ENCODE results near the gene NRF1. TPM values are rescaled to one million over a fixed set of nuclear protein-coding genes. Genes with fewer than 3 reads are reported as not detected.

NRF1 gene
- polyA plus RNA-seq, 1 experiment = 10.3 TPM

GRCh38 chr7:129569811-129570215 lies 41.7 kb upstream of the NRF1 start:
- H3K27ac ChIP-seq (ENCODE audit: low read depth, low read length) = no peak overlapping the region
- TF ChIP-seq, protein P1, sequence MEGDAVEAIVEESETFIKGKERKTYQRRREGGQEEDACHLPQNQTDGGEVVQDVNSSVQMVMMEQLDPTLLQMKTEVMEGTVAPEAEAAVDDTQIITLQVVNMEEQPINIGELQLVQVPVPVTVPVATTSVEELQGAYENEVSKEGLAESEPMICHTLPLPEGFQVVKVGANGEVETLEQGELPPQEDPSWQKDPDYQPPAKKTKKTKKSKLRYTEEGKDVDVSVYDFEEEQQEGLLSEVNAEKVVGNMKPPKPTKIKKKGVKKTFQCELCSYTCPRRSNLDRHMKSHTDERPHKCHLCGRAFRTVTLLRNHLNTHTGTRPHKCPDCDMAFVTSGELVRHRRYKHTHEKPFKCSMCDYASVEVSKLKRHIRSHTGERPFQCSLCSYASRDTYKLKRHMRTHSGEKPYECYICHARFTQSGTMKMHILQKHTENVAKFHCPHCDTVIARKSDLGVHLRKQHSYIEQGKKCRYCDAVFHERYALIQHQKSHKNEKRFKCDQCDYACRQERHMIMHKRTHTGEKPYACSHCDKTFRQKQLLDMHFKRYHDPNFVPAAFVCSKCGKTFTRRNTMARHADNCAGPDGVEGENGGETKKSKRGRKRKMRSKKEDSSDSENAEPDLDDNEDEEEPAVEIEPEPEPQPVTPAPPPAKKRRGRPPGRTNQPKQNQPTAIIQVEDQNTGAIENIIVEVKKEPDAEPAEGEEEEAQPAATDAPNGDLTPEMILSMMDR (IDR thresholded peaks at IDR 0.05; ENCODE audit: low read depth, low read length) = no peak
- H3K27me3 ChIP-seq (ENCODE audit: control insufficient read depth, insufficient read depth, low read length) = peaks cover 3% of the 10 kb centered on the region
- no peaks in the 10 kb centered on the region; the same call in 1 of the 2 replicates for H3K9me3 ChIP-seq (ENCODE audit: control insufficient read depth, insufficient read depth, low read length)
- no peak overlapping the region for H3K4me3 ChIP-seq (ENCODE audit: low read depth, low read length)
- ChIA-PET POLR2A (interaction anchor here (0.7 kb wide), 2 partner anchors 34 to 44 kb away, joined by 4 to 5 read pairs; no protein-coding TSS in a partner anchor), CTCF (no interaction called here)
- DNase-seq (ENCODE audit: low read depth, low spot score) = peak; percentile 46

DNA sequence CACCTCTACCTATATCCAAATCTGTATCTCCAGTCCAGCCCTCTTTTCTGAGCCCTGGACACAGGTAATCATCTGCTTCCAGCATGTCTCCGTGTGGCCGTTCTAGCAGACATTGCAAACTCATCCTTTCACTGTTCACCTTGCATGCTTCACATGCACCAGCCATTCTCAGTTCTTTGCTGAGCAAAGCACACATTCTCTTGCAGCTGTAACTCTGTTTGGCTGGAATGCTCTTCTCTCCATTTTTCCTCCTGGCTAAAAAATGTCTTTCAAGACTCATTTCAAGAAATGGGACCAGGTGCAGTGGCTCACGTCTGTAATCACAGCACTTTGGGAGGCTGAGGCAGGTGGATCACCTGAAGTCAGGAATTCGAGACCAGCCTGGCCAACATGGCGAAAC lies 40.3 kb upstream of the NRF1 start:
- no peak overlapping the region for H3K27ac ChIP-seq (ENCODE audit: low read depth, low read length)
- no peaks in the 10 kb centered on the region; the same call in 1 of the 2 replicates for H3K9me3 ChIP-seq (ENCODE audit: control insufficient read depth, insufficient read depth, low read length)
- H3K4me3 ChIP-seq (ENCODE audit: low read depth, low read length) = no peak overlapping the region
- no peak for DNase-seq (ENCODE audit: low read depth, low spot score)
- TF ChIP-seq, protein P1 (IDR thresholded peaks at IDR 0.05; ENCODE audit: low read depth, low read length) = no peak
- H3K27me3 ChIP-seq (ENCODE audit: control insufficient read depth, insufficient read depth, low read length) = no peaks in the 10 kb centered on the region
- ChIA-PET POLR2A (interaction anchor here (0.6 kb wide), 1 partner anchor 384 kb away, joined by 8 read pairs; no protein-coding TSS in a partner anchor), CTCF (no interaction called here)

DNA sequence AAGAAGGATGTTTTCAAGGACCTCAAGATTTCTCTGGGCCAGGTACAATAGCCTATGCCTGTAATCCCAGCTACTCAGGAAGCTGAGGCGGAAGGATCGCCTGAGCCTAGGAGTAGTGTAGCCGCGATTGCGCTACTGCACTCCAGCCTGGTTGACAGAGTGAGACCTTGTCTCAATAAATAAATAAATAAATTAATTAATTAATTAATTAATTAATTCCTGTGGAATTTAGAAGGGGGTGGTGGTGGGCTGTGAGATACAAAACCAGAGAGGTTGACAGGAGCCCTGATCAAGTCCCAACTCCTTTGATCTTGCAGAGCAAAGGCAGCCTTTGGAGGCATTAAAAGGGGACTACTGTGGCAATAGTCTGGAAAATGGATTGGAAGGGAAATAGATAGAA lies 39.3 kb upstream of the NRF1 start:
- CTCF ChIA-PET = no interaction called here
- Histone ChIP-seq H3K27ac (ENCODE audit: low read depth, low read length) (no peak overlapping the region), H3K9me3 (ENCODE audit: control insufficient read depth, insufficient read depth, low read length) (no peaks in the 10 kb centered on the region; the same call in 1 of the 2 replicates), H3K4me3 (ENCODE audit: low read depth, low read length) (no peak overlapping the region), H3K27me3 (ENCODE audit: control insufficient read depth, insufficient read depth, low read length) (no peaks in the 10 kb centered on the region)
- POLR2A ChIA-PET = interaction anchor here (0.6 kb wide), 1 partner anchor 699 kb away, joined by 10 read pairs; no protein-coding TSS in a partner anchor
- TF ChIP-seq, protein P1 (IDR thresholded peaks at IDR 0.05; ENCODE audit: low read depth, low read length) = no peak
- DNase-seq (ENCODE audit: low read depth, low spot score) = no peak

- H3K4me3 ChIP-seq (ENCODE audit: low read depth, low read length) = no peak overlapping the region
- CTCF ChIA-PET = interaction anchor here (0.5 kb wide), 1 partner anchor 73 kb away, joined by 3 read pairs; no protein-coding TSS in a partner anchor
- peak; percentile 41 for DNase-seq (ENCODE audit: low read depth, low spot score)
Observed at GRCh38 chr7:129574487-129574886, 37.0 kb upstream of the NRF1 start.

DNA sequence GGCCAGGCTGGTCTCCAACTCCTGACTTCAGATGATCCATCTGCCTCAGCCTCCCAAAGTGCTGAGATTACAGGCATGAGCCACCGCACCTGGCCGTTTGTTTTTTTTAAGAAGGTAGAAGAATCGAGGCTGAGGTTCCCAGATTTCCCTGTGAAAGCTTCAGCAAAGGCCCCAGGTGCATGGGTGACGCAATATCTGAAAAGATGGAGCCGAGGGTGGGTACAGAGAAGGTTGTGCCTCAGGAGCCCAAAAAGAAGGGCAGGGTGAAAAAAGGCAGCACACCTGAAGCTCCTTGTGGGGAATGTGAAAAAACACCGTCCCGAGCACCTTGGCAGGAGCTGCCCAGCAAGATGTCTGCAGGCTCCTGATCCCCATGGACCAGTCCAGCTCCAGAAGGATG lies 35.8 kb upstream of the NRF1 start:
- CTCF ChIA-PET = no interaction called here
- no peak overlapping the region for H3K27ac ChIP-seq (ENCODE audit: low read depth, low read length)
- POLR2A ChIA-PET = interaction anchor here (0.6 kb wide), 1 partner anchor 33 kb away, joined by 5 read pairs; no protein-coding TSS in a partner anchor
- H3K4me3 ChIP-seq (ENCODE audit: low read depth, low read length) = no peak overlapping the region
- peaks cover 15% of the 10 kb centered on the region for H3K9me3 ChIP-seq (ENCODE audit: control insufficient read depth, insufficient read depth, low read length)
- TF ChIP-seq, protein P1 (IDR thresholded peaks at IDR 0.05; ENCODE audit: low read depth, low read length) = no peak
- DNase-seq (ENCODE audit: low read depth, low spot score) = no peak
- peaks cover 3% of the 10 kb centered on the region for H3K27me3 ChIP-seq (ENCODE audit: control insufficient read depth, insufficient read depth, low read length)

More at GRCh38 chr7:129574487-129574886, 37.0 kb upstream of the NRF1 start:
- peaks cover 15% of the 10 kb centered on the region for H3K9me3 ChIP-seq (ENCODE audit: control insufficient read depth, insufficient read depth, low read length)
- no peaks in the 10 kb centered on the region for H3K27me3 ChIP-seq (ENCODE audit: control insufficient read depth, insufficient read depth, low read length)
- no peak overlapping the region for H3K27ac ChIP-seq (ENCODE audit: low read depth, low read length)
- TF ChIP-seq, protein P1 (IDR thresholded peaks at IDR 0.05; ENCODE audit: low read depth, low read length) = no peak
- POLR2A ChIA-PET = no interaction called here
